CD4-positive, alpha-beta T cell treated with Interleukin-17A for 1 hour (primary cell): ENCODE measurements around the gene GH1.

ENCODE experiments used
- DNase-seq: peaks from one replicate; pipeline ENCODE4 v3.0.0-alpha.2; 2020

GH1 gene

DNA sequence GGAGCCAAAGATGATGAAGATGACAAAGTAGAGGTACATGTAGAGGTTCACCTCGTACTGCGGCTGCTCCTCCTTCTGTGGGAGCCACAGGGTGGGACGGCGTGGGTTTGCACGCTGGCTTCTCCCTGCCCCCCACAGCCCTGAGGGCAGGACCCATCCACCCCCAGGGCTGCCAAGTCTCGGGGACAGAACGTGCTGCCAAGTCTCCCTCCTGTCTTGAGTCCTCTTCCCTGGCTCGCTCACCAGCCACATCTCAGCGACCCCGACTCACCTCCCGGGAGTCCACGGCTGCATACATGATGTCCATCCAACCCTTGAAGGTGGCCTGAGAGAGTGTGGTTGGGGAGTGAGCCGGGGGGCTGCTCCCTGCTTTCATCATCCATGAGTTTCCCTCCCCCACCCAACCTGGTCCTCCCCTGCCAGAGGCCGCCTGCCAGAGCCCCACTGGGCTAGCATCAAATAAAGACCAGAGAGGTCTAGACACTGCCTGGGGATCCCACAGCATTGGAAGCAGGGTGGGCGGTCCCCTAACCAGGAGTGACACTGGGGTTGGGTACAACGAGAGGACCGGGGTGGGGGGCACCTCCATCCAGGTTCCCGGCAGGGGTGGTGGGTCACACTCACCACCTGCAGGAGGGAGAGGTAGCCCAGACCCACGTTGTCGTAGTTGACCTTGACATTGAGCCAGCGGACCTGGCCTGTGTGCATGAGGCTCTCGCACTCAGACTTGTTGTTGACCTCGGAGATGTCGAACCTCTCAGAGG, 26.3 kb upstream of the GH1 start:
- DNase-seq, result no peak

DNA sequence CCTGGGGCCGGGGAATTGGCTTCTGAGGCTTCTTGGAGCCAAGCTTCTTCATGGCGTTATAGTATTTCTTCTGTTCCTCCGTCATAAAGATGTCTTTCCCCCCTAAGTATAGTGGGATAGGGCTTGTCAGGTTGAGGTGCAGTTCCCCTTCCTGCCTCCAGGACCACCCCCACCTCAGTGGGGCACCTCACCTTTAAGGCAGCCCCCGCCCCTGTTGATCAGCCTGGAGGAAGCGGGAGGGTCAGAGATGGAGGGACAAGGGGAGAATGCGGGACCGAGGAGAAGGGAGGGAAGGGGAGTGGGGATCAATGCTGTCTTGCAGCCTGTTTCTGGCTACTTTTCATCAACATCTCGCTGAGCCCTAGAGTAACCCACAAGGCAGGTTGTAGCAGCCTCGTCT, 25.1 kb upstream of the GH1 start:
- DNase-seq, result no peak

DNA sequence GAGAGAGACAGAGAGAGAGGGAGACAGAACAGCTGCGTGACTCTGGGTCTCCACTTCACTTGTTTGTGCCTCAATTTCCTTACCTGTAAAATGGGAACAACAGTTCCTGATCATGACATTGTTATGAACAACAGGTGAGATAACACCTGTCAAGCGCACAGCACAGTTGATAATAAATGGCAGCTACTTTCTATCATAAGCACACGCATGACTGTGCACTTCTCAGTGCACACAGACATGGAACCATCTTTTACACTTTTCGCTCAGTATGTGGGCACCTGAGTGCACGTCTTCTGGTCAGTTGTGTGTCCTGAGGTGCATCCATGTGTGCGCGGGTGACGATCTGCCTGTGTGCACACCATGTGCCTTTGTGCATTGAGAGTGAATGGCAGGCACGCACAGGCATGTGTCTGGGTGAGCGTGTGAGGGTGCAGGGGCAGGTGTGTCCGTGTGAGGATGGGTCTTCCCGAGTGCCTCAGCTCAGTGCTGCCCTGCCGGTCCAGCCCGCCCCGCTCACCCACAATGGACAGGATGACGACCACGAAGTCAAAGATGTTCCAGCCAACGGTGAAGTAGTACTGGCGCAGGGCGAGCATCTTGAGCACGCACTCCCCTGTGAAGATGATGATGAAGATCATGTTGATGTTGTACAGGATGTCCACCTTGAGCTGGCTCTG, 23.8 kb upstream of the GH1 start:
- DNase-seq, result no peak

DNA sequence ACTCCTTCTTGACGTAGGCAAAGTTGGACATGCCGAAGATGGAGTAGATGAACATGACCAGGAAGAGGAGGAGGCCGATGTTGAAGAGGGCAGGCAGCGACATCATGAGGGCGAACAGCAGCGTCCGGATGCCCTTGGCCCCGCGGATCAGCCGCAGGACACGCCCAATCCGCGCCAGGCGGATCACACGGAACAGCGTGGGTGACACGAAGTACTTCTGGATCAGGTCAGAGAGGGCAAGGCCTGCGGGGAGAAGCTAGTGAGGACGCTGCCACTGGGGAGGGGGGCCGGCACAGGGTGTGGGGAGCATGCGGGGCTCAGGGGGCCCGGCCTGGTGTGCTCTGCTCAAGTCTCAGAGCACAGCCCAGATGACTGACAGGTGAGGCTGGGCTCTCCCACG, 23.1 kb upstream of the GH1 start:
- no peak for DNase-seq

DNA sequence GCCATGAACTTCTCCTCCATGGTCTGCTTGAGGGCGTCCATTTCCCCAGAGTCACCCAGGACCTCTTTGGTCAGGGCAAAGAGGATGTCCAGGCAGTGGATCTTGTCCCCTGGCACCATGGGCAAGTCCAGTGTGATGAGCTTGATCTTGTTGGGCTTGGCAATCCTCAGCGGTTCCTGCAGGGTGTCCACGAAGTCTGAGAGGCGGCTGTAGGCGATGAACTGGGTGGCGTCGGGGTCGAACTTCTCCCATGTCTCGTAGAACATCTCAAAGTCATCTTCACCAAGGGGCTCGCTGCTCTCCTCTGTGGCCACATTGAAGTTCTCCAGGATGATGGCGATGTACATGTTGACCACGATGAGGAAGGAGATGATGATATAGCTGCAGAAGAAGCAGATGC, 22.5 kb upstream of the GH1 start:
- no peak for DNase-seq

DNA sequence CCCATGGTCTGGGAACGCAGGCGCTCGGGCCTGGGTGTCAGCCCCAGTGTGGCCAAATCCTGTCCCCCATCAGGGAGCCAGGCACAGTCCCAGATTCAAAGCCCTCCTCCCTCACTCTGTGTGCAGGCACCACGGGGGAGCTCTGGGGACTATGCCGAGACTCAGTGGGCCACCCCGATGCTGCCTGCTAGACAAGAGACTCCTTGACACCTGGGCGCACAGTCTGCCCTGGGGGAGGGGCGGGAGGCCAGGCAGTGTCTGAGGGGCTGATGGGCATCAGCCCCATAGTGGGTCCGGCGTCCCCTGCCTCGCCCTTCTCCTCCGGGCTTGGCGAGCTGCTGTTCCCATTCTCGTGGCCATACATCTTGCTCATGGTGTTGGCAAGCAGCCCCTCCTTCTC, 21.9 kb upstream of the GH1 start:
- no peak for DNase-seq

DNA sequence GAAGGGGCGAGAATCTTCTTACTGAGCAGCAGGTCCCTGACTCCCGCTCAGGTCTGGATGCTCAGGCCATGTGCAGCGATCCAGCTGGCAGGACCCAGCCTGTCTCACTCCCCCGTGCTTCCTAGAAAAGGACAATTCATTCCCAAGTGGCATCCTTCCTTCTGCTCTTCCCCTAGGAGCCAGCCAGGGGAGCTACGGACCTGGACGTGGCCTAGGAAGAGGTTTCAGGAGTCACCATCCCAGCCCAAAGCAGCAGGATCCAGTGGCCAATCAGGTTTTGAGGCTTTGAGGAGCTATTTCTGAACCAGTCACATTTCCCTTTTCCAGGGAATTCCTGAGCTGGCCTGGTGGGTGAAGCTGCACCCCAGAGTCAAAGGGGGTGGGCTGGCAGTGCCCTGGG, 21.2 kb upstream of the GH1 start:
- no peak for DNase-seq

DNA sequence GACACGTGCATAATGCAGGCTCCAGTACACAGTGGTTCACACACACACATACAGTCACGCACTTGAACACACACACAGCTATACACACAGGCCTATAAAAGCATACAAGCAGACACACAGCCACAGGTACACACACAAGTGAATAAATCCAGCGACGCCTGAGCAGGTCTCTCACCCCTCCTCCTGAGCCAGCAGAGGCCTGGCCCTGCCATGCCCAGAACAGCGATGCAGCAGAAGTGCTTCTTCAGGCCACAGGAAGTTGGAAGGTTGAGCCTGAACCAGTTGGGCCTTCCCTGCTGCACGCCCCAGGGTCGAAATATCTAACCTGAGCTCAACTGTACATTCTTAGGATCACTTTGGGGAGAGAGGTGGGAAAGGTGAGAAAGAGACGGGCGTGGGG, 20.8 kb upstream of the GH1 start:
- DNase-seq, result no peak

DNA sequence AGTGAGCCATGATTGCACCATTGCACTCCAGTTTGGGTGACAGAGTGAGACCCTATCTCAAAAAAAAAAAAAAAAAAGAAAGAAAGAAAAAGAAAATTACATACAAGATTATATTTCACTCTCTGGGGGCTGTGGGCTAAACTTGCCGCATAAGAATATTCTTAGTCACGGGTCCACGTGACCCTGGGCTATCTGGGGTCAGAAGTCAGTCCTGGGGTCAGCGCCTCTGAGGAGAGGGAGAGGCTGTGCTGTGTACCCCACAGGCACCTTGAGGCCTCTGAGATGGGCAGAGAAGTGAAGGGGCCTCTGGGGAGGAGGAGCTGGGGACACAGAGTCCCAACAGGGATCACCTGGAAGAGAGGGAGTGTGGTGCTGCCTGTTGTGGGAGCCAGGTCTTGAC, 19.3 kb upstream of the GH1 start:
- no peak for DNase-seq

DNA sequence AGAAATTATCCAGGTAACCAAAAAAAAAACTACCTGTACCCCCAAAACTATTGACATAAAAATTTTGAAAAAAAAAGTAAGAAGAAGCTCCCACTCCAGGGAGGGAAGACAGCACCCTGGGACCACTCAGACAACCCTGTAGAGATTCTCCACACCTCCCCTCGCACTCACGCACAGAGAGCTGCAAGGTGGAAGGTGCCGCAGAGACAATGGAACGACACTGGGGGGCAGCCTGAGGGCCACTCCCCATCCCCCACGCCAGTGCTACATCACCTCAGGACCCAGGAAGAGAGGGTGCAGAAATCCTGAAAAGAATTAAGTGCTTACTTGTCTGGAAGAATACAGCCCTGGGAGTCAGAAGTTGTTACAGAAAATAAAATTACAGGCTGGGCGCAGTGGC, 18.7 kb upstream of the GH1 start:
- no peak for DNase-seq

DNA sequence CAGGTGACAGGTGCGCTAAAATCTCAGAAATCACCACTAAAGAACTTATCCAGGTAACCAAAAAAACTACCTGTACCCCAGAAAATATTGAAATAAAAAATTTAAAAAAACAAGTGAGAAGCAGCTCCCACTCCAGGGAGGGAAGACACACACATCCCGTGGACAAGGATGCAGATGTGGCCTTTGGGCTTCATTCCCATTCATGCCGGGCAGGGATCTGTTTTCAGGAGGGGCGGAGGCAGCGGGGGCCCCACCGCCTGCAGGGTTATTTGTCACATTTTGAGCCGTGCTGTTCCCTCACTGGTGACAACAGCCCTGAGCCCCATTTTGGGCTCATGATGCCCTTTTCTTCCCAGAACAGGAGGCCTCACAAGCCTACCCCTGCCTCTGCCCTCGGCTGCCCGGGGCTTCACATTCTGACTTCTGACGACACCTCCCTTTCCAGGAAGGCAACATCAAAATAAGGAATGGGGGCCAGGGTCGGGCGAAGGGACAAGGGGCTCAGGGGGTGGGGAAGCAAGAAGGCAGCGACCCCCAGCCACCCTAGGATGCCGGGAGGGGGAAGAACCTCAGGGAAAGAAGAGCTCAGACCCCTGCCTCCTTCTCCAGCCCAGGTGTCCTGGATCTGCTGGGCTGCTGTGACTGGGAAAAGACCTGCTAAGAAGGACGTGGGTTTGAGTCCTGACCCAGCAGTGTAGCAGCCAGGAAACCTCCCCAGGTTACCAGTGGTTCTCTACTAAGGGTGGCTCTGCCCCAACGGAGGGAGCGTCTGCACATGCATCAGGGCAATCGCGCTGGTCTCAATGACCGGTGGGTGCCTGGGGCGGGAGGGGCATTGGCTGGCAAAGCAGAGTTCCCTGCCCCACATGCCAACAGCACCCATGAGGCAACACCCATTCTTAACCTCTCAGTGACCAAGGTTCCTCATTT, 15.8 kb upstream of the GH1 start:
- no peak for DNase-seq

DNA sequence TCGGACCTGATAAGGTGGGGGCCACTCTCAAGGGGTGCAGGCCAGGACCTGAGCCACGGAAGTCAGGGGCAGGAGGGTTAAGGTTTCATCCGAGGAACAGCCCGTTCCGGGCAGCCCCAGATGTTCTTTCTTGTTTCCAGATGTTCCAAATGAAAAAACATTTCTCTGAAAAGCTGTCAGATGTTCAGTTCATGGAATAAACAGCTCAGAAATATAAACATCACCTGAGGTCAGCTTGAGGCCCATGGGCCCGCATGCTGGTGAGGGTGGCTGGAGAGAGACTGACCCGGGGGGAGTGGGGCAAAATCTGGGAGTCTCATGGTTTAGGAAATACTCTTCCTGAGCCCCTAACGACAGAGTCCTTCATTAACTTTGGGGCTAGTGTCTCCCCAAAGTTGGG, 15.0 kb upstream of the GH1 start:
- no peak for DNase-seq

DNA sequence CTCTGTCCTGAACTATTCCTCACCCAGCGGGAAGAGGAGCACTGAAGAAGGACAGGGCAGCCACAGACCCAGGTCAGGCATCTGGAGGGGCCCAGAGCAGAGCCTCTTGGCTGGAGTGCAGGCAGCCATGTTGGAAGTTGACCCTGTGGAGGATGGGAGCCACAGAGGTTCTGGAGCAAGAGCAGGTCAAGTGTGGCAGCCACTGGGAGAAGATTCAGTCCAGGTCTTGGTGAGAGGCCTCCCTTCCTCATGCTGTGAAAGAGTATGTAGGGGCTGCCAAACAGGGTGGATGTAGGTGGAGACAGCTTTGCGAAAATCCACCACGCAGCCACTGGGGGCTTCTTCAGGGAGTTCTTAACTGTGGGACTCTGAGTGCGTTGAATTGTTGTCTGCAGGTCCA, 14.1 kb upstream of the GH1 start:
- DNase-seq, result no peak

DNA sequence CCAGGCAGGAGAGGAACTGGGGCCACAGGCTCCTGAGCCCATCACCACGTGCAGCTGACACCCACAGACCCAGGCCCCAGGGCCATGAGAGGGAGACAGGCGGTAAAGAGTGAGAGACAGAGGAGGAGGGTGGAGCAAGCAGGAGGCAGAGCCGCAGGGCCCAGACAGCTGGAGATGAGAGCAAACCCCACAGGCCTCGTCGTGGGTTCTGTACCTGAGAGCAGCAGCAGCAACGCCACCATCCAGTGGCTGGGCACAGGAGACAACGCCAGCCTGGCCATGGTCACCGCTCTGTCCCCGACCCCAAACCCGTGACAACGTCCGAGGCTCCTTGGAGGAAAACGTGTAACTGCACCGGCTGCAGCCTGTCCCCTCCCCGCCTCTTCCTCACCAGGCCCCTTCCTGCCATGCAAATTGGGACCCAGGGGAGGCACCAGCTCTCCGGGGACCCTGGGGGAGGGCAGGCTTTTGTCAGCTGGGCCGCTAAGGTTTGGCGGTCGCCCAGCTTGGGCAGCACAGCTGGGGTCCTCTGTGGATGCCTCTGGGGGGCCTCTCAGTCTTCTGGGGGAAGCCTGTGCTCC, 13.4 kb upstream of the GH1 start, which contains the start of gene CD79B:
CD79B (minus strand) TSS at position 351 of the 581 bp plus-strand sequence; CDS start at position 281, 70 bp downstream.
- DNase-seq, result peak; percentile 26

DNA sequence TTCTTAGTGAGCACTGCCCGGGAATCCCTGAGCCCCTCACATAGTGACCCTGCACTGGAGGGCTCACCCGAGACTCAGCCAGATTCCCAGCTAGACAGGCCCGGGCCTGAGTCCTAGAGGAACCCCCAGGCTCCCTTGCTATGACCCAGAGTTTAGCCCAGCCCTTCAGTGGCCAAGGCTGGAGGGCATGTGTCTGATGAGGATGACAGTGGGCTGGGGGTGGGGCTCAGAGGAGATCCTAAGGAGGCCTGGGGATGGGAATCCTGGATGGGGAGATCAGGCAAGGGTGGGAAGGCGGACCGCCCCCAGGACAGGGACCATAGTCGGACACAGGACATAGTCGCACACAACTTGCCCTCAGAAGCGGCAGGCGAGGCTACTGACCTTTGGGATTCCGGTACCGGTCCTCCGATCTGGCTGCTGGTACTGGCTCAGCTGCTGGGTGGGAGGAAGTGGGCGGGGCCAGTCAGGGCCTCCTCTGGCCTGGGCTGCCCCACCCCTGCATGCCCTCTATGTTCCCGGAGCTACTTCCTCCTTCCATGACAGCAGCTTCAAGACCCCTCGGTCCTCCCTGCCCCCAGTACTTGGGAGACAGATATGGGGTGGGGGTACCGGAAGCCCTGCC, 12.4 kb upstream of the GH1 start:
- peak; percentile 70 for DNase-seq

DNA sequence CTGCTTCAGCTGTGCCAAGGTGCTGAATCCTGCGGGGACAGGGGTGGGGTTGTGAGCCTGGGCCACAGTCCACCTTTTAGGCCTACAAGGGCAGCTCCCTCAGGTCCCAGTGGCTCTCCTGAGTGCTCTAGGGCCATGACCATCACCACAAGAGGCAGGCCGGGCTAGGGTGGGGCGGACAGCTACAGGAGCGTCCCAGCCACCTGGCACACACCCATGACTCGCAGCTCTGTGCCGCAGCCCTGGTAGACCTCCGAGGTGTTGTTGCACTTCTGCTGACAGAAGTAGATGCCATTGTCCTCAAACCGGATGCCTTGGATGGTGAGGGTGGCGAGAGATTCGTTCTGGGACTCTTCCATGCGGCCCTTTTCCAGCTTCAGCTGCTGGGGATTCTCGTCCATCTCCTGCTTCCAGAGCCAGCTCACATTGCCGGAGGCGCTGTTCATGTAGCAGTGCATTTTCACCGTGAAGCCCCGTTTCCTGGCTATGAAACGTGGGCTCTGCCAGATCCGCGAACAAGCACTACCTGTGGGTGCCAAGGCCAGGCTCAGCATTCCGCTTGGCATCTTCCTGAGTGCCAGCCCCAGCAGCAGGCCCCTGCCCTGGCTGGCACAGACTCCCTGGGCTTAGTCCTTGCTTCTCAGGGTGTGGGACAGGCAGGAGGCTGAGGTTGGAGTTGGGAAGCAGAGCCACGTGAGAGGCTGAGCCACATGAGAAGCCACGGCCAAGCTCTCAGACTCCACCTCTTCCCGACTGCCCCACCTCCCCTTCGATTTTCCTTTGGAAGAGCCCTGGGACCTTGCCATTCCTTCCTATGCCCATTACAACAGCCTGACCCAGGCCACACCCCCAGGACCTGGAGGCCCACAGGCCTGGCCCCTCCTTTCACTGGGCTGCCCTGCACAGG, 11.5 kb upstream of the GH1 start:
- DNase-seq, result no peak

DNA sequence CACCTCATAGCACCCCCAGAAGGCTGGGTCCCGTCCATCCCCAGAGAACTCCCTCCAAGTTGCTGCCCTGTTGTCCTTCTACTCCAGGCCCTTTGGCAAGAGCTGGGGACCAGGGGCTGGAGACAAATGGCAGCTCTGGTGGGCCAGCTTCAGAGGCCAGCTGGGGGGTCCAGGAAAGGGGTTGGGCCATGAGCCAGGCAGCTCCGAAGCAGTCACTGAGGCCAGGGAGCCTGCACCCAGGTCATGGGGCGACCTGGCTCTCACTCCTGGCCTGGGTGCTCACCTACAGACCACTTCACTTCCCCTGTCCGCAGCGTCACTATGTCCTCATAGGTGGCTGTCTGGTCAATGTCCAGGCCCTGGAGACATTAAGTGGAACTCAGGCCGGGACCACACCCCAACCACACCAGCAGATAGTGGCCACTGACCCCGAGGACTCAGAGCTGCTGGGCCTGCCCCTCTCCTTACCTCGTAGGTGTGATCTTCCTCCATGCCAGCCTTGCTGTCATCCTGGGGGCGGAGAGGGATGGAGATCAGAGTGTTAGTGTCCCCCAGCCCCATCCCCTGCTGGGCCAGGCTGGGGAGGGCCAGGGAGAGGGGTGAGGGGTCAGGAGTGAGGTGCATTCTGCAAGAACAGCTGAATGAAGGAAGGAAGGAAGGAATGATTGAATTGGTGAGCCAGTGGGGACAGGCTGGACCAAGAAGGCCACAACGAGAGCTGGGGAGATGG, 10.5 kb upstream of the GH1 start:
- no peak for DNase-seq

DNA sequence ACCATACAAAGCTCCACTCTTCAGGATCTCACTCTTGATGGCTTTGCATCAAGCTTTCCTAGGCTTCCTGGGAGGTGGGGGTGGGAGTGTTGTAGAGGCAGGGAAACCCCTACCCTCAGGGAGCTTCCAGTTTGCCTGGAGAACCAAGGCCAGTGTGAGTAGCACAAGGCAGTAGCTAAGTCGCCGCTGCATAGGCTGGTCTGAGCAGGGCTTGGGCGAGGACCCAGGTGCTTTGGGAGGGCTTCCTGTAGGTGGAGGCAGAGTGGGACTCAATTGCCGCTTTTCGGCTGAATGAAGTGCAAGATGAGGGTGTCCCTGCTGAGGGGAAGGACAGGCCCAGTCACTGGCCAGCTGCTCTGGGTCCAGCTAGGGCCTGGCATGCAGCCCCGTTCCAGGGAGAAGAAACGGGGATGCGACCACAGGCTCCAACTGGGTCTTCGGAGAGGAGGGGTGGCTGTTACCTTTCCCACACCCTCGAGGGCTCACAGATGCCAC, 9.6 kb upstream of the GH1 start:
- DNase-seq, result no peak

DNA sequence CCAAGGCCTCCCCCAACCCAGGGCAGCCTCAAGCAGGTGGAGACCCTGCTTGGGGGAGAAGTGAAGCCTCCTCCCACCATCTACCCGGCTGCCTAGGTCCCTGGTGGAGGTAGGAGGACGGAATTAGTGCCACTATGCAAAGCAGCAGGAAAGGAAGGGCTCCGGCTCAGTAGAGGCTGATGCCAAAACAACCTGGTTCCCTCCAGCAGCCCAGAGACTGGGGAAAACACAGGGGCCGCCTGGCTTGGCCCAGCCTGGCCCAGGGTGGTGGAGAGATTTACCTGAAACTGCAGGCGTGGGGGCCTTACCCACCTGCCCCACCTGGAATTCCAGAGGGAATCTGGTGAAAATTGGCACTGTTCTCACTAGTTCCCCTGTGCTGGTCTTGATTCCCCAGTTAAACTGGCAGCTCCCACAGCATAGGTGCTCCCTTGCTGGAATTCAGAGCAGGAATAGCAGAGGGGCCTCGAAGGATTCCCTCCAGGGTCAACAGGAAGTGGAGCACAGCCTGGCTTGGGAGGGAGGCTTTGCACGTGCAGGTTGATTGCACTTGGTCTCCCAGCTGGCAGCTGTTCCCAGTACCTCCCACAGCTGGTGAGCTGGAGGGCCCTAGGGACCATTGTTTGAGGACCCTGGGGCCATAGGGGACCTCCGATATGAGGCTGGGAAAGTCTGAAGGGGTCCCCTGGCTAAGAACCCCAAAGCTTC, 9.0 kb upstream of the GH1 start:
- no peak for DNase-seq

DNA sequence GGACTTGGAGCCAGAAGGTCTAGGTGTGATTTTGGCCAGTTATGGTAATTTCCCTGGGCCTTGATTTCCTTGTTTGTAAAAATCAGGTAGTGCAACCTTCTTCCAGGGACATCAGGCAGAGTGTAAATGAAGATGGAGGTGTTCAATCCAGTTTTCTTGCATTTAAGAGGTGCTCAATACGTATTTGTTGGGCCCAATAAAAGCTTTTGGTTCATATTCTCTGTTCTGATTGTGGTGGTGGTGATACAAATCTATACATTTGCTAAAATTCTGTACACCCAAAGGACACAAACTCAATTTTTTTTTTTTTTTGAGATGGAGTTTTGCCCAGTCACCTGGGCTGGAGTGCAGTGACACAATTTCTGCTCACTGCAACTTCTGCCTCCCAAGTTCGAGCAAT, 7.5 kb upstream of the GH1 start:
- no peak for DNase-seq
